Measurements from ENCODE around the gene WDR12.

WDR12 gene

GRCh38 chr2:202824901-202825300 lies 86.6 kb downstream of the WDR12 start:
- TF ChIP-seq CTCF (IDR thresholded peaks at IDR 0.05; ENCODE audit: borderline replicate concordance, insufficient read depth, low read depth, low read length) = no peak
- no peak overlapping the region for H3K4me3 ChIP-seq (ENCODE audit: low read depth, low read length)
